Measurements from ENCODE around the gene PDGFD.

Gene PDGFD

DNA sequence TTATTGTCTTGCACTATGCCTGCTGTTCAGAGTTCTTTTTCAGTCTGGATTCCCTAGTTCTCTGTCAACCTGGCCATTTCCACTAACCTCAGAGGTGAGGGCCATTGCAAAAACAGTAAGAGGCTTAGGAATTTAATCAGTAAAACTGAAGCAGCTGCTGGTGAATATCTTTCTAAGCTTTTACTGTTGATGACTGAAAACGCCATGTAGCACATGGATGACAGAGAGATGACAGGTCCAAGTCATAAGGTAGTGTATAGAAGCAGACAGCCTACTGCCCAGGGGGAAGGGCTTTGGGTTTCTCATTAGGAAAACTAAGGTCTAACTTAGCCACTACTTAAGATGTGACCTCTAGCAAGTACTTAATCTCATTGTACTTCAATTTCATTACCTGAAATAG is 280.1 kb downstream of the PDGFD start:
- DNase-seq (ENCODE audit: low spot score): no peak

DNA sequence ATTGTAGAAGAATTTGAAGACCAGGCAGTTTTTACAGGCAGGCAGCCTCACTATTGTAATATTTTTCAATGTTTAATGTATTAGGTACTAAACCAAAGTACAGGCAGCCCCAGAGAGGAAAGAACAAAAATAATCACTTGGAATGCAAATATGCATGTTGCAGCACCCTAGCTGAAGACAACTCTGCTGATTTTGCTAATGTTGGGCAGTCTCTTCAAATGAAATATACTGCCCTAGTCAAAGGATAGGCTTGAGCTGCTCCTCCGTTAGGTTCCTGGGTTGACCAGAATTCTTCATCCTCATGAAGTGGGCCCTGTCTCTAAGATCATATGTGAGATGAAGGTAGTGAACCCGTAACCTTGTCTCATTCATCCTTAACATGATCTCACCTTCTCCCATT is 280.7 kb downstream of the PDGFD start:
- DNase-seq (ENCODE audit: low spot score): no peak

DNA sequence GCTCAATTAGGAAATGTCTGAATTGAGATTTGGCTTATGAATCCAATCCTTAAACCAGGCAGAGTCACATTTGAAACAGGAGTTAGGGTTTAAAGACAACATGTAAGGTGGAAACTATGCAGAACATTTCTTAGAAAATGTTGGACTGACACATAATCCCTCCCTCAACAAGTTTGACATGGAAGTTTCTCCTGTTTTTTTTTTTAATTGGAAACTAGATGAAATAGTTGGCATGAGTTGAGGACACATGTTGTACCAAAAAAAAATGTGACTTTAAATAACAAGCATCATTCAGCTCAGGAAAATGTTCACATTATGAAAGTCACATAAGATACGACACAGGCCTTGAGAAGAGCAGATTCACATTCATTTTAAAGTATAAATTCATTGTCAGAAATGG is 282.4 kb downstream of the PDGFD start:
- DNase-seq (ENCODE audit: low spot score): no peak

DNA sequence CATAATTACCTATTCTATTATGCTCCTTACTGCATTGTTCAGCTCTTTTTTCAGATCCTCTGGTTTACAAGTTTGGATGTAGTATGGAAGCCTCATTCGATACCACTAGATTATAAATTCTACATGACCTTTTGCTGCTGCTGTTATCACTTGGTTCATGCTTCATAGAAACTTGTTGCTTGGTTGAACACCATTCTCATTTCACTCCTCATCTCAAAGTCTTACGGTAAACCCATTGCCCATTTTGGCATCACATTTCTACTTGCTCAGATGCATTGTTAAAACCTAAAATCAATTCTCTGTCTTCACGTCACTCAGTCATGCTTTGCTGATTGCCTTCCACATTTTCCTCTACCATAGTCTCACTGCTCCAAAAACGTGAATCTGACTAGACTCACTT is 283.0 kb downstream of the PDGFD start:
- DNase-seq (ENCODE audit: low spot score): no peak

DNA sequence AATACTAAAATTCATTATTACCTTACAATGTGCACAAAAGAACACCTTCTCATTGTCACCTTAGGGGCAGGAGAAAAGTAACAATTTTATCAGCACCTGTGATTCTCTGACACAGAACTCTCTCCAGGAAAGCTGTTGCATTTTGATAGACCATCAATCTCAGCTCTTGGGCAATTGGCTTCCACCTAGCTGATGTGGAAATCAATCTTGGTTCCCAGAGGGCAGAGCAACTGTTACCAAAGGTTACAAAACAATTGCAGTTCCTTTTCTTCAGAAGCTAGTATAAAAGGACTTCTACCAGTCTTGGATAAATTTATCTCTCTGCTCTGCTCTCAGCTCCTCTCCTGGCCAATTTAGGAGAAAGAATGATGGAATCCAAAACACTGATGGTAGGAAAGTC is 285.3 kb downstream of the PDGFD start:
- no peak for DNase-seq (ENCODE audit: low spot score)

DNA sequence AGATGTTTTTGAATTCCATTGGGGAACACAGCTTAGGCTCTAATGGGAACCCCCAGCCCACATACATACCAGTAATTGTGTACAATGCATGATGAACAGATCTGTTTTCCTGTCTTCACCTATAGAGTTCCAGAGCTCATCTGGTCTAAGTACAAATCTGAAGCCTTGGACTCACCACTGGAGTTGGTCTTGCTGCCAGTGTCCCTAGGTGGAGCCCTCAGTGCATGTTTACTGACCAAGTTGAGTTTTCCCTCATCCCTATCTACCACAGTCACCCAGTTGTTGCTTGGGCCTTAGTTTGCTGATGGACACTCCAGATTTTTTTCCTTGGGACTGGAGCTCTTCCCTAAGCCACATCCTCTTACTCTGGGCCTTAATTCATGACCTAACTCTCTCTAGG is 286.7 kb downstream of the PDGFD start:
- DNase-seq (ENCODE audit: low spot score): peak; percentile 6

DNA sequence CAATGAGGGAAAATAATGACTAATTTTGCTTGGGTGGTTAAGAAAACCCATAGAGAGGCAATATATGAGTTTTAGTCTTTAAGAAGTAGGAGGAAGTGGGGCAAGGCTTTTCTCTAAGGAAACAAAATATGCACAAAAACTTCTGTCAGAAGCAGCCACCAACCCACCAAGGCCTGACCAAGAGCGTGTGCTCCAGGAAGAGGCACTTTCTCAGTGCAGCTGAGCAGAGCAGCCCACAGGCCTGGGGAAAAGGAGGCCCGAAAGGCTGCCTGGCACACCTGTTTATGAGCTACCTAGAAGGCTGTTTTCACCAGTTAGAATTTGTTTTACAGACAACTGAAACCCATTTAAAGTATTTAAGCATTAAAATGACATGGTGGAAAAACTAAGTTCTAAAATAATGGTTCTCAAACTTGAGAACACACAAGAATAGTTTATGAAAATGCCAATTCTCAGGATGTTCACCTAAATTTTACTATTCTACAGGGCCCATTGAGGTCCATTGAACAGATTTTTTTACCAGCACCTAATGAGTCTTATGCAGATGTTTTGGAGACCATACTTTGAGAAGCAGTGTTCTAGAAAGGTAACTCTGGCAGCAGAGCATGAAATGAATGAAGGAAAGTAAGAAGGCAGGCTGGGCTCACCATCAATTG is 288.0 kb downstream of the PDGFD start:
- no peak for DNase-seq (ENCODE audit: low spot score)

DNA sequence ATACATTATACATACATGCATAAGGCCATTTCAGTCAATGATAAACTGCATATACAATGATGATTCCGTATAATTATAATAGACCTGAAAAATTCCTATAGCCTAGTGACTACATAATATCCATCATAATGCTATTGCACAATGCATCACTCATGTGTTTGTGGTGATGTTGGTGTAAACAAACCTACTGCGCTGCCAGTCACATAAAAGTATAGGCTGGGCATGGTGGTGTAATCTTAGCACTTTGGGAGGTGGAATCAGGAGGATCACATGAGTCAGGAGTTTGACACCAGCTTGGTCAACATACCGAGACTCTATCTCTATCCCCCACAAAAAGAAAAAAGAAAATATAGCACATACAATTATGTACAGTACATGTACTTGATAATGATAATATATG is 291.2 kb downstream of the PDGFD start:
- no peak for DNase-seq (ENCODE audit: low spot score)

DNA sequence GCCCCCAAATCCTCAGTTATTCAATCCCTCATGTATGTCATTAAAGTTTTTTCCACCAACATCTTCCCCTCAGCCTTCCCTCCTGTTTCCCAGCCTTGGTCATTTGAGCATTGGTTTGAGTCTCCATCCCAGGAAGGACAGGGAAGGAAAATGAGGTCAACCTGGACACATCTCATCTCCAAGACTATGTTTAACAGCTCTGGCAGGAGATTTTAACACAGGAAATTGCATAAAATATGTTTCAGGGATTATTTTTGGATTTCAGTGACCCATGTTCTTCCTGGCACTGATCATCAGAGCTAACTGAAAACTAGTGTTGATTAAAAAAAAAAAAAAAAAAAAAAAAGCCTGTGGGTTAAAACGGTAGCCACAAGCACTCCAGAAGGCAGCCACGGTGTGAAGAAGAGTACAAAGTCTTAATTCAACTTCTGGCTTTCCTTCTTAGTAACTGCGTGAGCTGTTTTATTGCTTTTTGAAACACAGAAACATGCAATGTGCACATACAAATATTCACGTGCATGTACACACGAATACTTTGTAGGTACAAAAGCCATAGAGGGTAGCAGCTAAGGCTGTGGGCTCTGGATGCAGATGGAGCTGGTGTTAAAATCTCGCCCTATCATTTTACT is 291.9 kb downstream of the PDGFD start:
- no peak for DNase-seq (ENCODE audit: low spot score)

DNA sequence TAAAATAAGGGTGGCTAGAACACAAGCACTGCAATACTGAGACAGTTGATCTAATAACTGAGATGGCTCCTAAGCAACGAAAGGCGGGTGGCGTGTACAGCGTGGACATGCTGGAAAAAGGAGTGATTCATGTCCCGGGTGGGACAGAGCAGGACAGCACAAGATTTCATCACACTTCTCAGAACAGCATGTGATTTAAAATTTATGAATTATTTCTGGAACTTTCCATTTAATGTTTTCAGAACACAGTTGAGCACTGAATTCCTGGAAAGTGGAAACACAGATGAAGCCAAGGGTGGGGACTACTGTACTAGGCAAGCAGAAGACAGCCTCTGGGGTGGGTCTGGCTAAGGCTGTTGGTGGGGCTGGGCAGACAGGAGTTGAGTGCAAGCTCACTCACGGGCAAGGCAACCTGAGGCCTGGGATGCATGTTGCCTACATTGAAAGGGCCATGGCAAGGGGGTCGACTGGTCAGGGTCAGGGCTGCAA is 293.1 kb downstream of the PDGFD start:
- DNase-seq (ENCODE audit: low spot score): no peak

DNA sequence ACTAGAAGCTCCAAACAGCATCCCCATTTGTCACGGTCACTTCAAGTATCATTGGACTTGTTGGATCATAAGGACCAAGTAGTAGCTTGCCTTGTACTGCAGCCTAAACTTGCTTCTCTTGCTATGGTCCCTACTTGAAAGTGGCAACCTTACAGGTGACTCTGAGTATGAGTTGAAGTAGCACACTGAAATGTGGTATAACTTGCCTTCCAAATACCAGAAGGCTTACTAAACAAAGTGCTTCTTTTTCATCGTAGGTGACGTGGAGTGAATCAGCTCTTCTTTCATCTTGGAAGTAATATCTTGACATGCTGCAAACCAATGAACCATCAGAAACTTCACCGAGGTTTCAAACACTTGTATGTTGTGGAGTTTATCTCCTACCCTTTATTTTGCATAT is 296.5 kb downstream of the PDGFD start:
- DNase-seq (ENCODE audit: low spot score): no peak

DNA sequence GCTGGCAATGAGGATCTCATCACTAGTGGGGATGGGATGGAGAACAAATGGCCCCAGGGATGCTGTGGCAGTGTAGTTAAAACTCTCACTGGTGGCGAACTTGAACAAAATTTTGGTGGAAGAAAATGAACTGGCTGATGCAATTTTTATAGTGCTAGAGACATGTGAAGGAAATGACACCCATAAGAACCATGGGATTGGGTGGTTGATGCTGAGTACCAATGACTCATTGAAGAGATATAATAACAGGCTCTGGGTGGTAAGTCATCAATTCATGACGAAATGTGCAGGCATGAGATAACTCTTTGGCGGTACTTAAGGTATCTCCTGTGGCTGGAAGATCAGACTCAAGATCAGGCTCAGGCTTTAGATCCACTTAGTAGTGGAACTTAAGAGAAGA is 300.4 kb downstream of the PDGFD start:
- DNase-seq (ENCODE audit: low spot score): peak; percentile 49

DNA sequence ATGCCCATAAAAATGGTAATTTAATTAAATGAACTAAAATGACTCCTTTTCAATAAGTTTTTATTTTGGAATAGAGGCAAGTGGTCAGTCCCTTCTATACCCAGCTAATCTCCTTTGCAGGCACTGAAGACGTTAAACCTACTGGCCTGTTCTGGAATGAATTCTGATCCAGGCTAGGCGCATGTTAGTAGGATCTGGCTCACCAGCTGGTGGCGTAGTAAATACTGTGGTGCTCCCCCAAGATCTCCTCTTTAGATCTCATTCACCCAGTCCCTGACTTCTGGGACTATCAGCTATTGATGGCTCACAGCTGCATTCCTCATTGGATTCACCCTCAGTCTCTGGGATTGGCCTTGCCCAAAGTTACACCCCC is 301.2 kb downstream of the PDGFD start:
- DNase-seq (ENCODE audit: low spot score): no peak

DNA sequence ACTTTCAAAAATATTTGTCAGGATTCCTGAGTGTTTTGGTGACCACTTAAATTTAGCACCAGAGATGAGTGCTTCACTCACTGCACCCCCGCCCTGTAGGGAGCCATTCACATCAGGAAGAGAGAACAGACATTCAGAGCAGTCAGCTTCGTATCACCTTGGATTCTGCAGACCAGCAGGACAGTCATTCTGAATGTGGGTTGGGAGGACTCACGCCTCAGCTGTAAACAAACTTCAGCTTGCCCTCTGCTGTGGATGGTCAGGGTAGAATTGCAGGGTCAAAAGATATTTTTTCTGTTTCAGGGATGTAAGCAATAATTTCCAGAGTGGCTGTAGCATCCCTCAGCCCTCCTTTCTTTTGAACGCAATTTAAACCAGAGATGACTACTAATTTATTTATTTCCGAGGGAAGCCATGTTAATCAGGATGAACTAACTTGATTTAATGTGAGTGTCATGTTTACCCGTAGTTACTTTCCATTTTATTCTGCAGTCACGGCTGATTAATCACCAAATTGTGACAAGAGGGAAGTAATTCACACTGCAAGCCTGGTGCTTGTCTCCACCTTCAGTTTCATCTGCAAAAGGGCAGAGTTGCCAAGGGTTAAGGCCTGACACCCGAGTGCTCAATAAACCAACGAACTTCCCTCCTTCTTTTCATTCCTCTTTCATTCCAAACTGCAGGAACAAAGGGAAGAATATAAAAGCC is 301.7 kb downstream of the PDGFD start:
- peak; percentile 14 for DNase-seq (ENCODE audit: low spot score)
